Ishikawa (cell line): ENCODE results near the gene PON1.

Experiments used
- CEBPB ChIP-seq: IDR thresholded peaks from 2 replicates; pipeline ENCODE4 v1.6.1; 2012
- CREB1 ChIP-seq: IDR thresholded peaks from 2 replicates; pipeline ENCODE4 v1.6.1; 2012; ENCODE audit warnings: low read depth
- EGR1 ChIP-seq: IDR thresholded peaks from 2 replicates; pipeline ENCODE4 v1.6.1; 2012
- EP300 ChIP-seq: IDR thresholded peaks from 2 replicates; pipeline ENCODE4 v1.6.1; 2012; ENCODE audit warnings: borderline replicate concordance
- FOXM1 ChIP-seq: IDR thresholded peaks from 2 replicates; pipeline ENCODE4 v1.6.1; 2012; ENCODE audit warnings: low read depth, borderline replicate concordance
- NFIC ChIP-seq: IDR thresholded peaks from 2 replicates; pipeline ENCODE4 v1.6.1; 2012
- RAD21 ChIP-seq: IDR thresholded peaks from 2 replicates; pipeline ENCODE4 v1.6.1; 2012; ENCODE audit warnings: low read depth
- TAF1 ChIP-seq: IDR thresholded peaks from 2 replicates; pipeline ENCODE4 v1.6.1; 2012; ENCODE audit warnings: low read depth, mild to moderate bottlenecking
- TCF12 ChIP-seq: IDR thresholded peaks from 2 replicates; pipeline ENCODE4 v1.6.1; 2012; ENCODE audit warnings: low read depth
- TEAD4 ChIP-seq: IDR thresholded peaks from 2 replicates; pipeline ENCODE4 v1.6.1; 2012
- YY1 ChIP-seq: IDR thresholded peaks from 2 replicates; pipeline ENCODE4 v1.6.1; 2012; ENCODE audit warnings: low read depth
- ZBTB7A ChIP-seq: IDR thresholded peaks from 2 replicates; pipeline ENCODE4 v1.6.1; 2012; ENCODE audit warnings: low read depth
- TF ChIP-seq, protein P1 (sequence below): IDR thresholded peaks from 2 replicates; pipeline ENCODE4 v1.6.1; 2012
- TF ChIP-seq, protein P2 (sequence below): IDR thresholded peaks from 2 replicates; pipeline ENCODE4 v1.6.1; 2012; ENCODE audit warnings: low read depth, mild to moderate bottlenecking
- TF ChIP-seq, protein P3 (sequence below): IDR thresholded peaks from 2 replicates; pipeline ENCODE4 v1.6.1; 2012

The PON1 gene

DNA sequence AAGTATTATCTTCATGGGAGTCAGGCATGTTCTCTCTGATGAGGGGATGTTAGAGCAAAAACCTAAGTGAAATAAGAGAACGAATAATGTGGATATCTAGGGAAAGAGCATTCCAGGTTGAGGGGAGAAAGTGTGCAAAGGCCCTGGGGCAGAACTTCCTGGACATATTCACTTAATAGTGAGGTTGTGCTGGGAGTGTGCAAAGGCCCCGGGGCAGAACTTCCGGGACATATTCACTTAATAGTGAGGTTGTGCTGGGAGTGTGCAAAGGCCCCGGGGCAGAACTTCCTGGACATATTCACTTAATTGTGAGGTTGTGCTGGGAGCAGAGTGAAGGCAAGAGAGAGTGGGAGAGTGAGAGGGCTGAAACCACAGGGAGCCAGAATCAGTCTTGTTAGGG, 11.8 kb downstream of the PON1 start:
- TF ChIP-seq FOXM1 (no peak), RAD21 (no peak), EP300 (no peak), TEAD4 (no peak), CEBPB (no peak)
- TF ChIP-seq, protein P1, sequence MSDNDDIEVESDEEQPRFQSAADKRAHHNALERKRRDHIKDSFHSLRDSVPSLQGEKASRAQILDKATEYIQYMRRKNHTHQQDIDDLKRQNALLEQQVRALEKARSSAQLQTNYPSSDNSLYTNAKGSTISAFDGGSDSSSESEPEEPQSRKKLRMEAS, result no peak
- TF ChIP-seq, protein P2, sequence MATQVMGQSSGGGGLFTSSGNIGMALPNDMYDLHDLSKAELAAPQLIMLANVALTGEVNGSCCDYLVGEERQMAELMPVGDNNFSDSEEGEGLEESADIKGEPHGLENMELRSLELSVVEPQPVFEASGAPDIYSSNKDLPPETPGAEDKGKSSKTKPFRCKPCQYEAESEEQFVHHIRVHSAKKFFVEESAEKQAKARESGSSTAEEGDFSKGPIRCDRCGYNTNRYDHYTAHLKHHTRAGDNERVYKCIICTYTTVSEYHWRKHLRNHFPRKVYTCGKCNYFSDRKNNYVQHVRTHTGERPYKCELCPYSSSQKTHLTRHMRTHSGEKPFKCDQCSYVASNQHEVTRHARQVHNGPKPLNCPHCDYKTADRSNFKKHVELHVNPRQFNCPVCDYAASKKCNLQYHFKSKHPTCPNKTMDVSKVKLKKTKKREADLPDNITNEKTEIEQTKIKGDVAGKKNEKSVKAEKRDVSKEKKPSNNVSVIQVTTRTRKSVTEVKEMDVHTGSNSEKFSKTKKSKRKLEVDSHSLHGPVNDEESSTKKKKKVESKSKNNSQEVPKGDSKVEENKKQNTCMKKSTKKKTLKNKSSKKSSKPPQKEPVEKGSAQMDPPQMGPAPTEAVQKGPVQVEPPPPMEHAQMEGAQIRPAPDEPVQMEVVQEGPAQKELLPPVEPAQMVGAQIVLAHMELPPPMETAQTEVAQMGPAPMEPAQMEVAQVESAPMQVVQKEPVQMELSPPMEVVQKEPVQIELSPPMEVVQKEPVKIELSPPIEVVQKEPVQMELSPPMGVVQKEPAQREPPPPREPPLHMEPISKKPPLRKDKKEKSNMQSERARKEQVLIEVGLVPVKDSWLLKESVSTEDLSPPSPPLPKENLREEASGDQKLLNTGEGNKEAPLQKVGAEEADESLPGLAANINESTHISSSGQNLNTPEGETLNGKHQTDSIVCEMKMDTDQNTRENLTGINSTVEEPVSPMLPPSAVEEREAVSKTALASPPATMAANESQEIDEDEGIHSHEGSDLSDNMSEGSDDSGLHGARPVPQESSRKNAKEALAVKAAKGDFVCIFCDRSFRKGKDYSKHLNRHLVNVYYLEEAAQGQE, result no peak
- TF ChIP-seq, protein P3, sequence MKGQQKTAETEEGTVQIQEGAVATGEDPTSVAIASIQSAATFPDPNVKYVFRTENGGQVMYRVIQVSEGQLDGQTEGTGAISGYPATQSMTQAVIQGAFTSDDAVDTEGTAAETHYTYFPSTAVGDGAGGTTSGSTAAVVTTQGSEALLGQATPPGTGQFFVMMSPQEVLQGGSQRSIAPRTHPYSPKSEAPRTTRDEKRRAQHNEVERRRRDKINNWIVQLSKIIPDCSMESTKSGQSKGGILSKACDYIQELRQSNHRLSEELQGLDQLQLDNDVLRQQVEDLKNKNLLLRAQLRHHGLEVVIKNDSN, result no peak

DNA sequence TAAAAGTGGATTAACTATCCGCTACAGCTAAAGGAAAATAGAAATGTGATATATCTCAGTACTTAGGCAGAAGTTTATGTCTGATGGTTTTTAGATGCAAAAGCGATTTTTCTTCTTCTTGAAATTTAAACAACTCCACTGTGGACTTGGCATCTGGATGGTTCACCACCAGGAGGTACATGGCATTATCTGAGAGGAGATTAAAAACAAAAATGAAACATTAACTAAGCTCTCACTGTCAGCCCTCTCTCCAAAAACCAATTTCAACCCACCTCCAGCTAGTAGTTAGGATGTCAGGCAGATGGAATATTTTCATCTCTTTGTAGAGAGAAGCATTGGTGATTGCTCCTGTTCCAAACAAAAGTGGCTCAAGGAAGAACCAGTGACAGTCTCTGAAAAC, 12.9 kb downstream of the PON1 start:
- no peak for TF ChIP-seq RAD21
- no peak for TF ChIP-seq EGR1
- TF ChIP-seq, protein P2, result no peak
- TF ChIP-seq CEBPB, result no peak
- TF ChIP-seq EP300, result no peak
- no peak for TF ChIP-seq FOXM1
- no peak for TF ChIP-seq NFIC
- TF ChIP-seq TAF1, result no peak
- no peak for TF ChIP-seq TEAD4
- no peak for TF ChIP-seq YY1
- no peak for TF ChIP-seq ZBTB7A
- TF ChIP-seq TCF12, result no peak
- TF ChIP-seq, protein P1, result no peak
- TF ChIP-seq CREB1, result no peak
- TF ChIP-seq, protein P3, result no peak

DNA sequence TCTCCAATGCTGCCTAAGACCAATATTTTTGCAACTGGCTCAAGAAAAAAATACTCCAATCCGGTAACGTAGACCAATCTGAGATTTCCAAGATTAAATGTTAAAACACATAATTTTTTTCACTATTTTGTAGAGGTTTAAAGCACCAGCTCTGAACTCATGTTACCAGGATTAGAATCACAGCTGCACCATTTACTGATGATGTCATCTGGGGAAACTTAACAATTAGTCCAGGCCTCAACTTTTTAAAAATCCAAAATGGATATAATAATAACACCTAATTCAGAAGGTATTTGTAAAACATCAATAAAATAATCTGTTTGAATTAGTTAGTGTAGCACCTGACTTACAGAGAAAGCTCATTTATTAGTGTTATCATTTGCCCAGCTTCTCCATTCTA, 14.4 kb downstream of the PON1 start:
- TF ChIP-seq TCF12 (no peak), EP300 (no peak), TAF1 (no peak), RAD21 (no peak), EGR1 (no peak), CREB1 (no peak), NFIC (no peak), TEAD4 (no peak), CEBPB (no peak), YY1 (no peak), FOXM1 (no peak), ZBTB7A (no peak)
- TF ChIP-seq, protein P3, result no peak
- TF ChIP-seq, protein P2, result no peak
- TF ChIP-seq, protein P1, result no peak

DNA sequence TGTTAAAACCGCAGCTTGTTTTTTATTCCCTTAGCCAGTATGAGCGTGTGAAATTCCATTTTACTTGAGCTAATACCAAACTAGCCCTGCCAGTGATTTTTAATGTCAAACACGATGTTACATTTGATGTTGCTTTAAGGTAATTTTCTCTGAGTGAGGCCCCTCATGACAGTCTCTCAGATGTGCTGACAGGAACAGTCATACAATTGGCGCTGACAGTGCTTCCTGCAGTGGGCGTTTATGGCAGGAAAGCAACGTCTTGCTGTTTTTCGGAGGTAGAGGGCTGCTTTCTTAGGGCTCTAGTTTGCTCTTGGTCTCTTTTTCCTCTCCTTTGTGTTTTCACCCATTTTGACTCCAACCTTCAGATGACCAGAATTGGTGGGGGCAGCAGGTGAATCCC, 19.3 kb downstream of the PON1 start:
- TF ChIP-seq RAD21 (no peak), EP300 (no peak), EGR1 (no peak), ZBTB7A (no peak), FOXM1 (no peak), TEAD4 (no peak), NFIC (no peak)
- TF ChIP-seq, protein P1, result no peak
